Suprapubic skin (tissue), 4 donors: ENCODE data around the gene CRYBG1. TPM values are rescaled to one million over a fixed set of nuclear protein-coding genes. Genes with fewer than 3 reads are reported as not detected.

ENCODE experiments used
- DNase-seq, 2 donors: peaks; one replicate each; pipeline ENCODE4 v3.0.0-alpha.2; 2019; ENCODE audit warnings: low spot score in 2 of 2
- H3K27ac ChIP-seq: fragments of 200-600 bp; sonication (generic); one replicate; pipeline ENCODE4 v1.5.1; 2019
- H3K27me3 ChIP-seq: fragments of 200-600 bp; sonication (generic); one replicate; pipeline ENCODE4 v1.5.1; 2019
- H3K36me3 ChIP-seq: fragments of 200-600 bp; sonication (generic); one replicate; pipeline ENCODE4 v1.5.1; 2019
- H3K4me1 ChIP-seq: fragments of 200-600 bp; sonication (generic); one replicate; pipeline ENCODE4 v1.5.1; 2019
- H3K4me3 ChIP-seq: fragments of 200-600 bp; sonication (generic); one replicate; pipeline ENCODE4 v1.5.1; 2019; ENCODE audit warnings: mild to moderate bottlenecking
- H3K9me3 ChIP-seq: fragments of 200-600 bp; sonication (generic); one replicate; pipeline ENCODE4 v1.5.1; 2019
- CTCF ChIP-seq, 2 donors: fragments of 200-600 bp in 1 of 2; fragments of 450-650 bp in 1 of 2; sonication (generic) in 1 of 2; IDR thresholded peaks; one replicate each; pipeline ENCODE4 v1.5.1; 2016 to 2019; ENCODE audit warnings: antibody characterized with exemption in 2 of 2, mild to moderate bottlenecking in 1 of 2, moderate library complexity in 1 of 2
- EP300 ChIP-seq: sonication (generic); formaldehyde crosslinking; IDR thresholded peaks from one replicate; pipeline ENCODE4 v1.6.1; 2017; ENCODE audit warnings: antibody characterized with exemption
- POLR2A ChIP-seq, 2 donors: fragments of 450-650 bp; IDR thresholded peaks; one replicate each; pipeline ENCODE4 v1.6.1; 2017; ENCODE audit warnings: antibody characterized with exemption in 2 of 2, mild to moderate bottlenecking in 2 of 2, moderate library complexity in 2 of 2
- POLR2AphosphoS5 ChIP-seq, 3 donors: sonication (generic); formaldehyde crosslinking; IDR thresholded peaks; one replicate each; pipeline ENCODE4 v1.6.1; 2017; ENCODE audit warnings: antibody characterized with exemption in 3 of 3
- WGBS: methylation state at CpG from one replicate; pipeline ENCODE4 v1.1.5; 2018; 5-methylcytosine and 5-hydroxymethylcytosine counted together
- total RNA-seq, 4 donors: library from RNA; depleted of rRNA; stranded (reverse); fragments of >200 nt; gene quantifications; one replicate each; pipeline ENCODE4 v1.1.0, GENCODE V29; 2016

CRYBG1 gene
- total RNA-seq, 4 donors from 2014 or later, result 91.8 to 124 (median 99.7) TPM

DNA sequence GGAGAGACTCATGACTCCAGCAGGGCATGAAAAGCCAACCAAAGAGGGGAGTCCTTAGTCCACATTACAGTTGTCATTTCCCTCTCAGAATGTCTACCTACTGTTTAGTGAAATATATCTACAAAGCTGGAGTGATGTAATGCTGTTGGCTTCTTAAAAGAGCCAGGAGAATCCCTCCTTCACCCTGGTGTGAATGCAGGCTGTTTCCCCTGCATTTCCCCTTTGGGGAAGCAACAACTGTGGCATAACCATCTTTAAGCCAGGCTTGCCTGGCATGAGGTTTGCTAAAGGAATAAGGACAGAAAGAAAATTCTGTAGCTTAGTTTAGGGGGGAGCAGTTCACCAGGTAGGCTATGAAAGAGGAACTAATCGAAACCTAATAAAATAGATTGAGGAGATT lies 129.5 kb downstream of the CRYBG1 start:
- H3K9me3 ChIP-seq, result no peaks in the 10 kb centered on the region
- 75% methylated on average over 1 of the region's 1 CpG for WGBS
- TF ChIP-seq EP300 (no peak), CTCF (IDR thresholded peaks at IDR 0.05) (no peak), POLR2AphosphoS5 (IDR thresholded peaks at IDR 0.05) (no peak), POLR2A (IDR thresholded peaks at IDR 0.05) (no peak)
- H3K4me1 ChIP-seq, result peaks cover 4% of the 10 kb centered on the region
- H3K27me3 ChIP-seq, result no peaks in the 10 kb centered on the region
- H3K27ac ChIP-seq, result no peak overlapping the region
- no peak overlapping the region for H3K4me3 ChIP-seq
- no peak for DNase-seq
- H3K36me3 ChIP-seq, result no peaks in the 10 kb centered on the region

- Histone ChIP-seq H3K4me3 (no peak overlapping the region), H3K27ac (no peak overlapping the region)
- 47% methylated on average over 1 of the region's 1 CpG for WGBS
These were observed 129.9 kb downstream of the CRYBG1 start for GRCh38 chr6:106490436-106490835.

GRCh38 chr6:106490974-106491373 lies 130.5 kb downstream of the CRYBG1 start:
- peaks cover 4% of the 10 kb centered on the region for H3K4me1 ChIP-seq
- no peaks in the 10 kb centered on the region for H3K36me3 ChIP-seq
- no peak overlapping the region for H3K4me3 ChIP-seq
- no peak overlapping the region for H3K27ac ChIP-seq
- 70% methylated on average over 3 of the region's 3 CpGs for WGBS
- no peak for DNase-seq
- no peaks in the 10 kb centered on the region for H3K9me3 ChIP-seq
- TF ChIP-seq EP300 (no peak), CTCF (IDR thresholded peaks at IDR 0.05) (no peak), POLR2AphosphoS5 (IDR thresholded peaks at IDR 0.05) (no peak), POLR2A (IDR thresholded peaks at IDR 0.05) (no peak)
- no peaks in the 10 kb centered on the region for H3K27me3 ChIP-seq

More at GRCh38 chr6:106490436-106490835, 129.9 kb downstream of the CRYBG1 start:
- peaks cover 4% of the 10 kb centered on the region for H3K4me1 ChIP-seq
- no peaks in the 10 kb centered on the region for H3K27me3 ChIP-seq
- no peaks in the 10 kb centered on the region for H3K9me3 ChIP-seq
- DNase-seq, result no peak
- no peaks in the 10 kb centered on the region for H3K36me3 ChIP-seq
- TF ChIP-seq POLR2AphosphoS5 (IDR thresholded peaks at IDR 0.05) (no peak), EP300 (no peak), POLR2A (IDR thresholded peaks at IDR 0.05) (no peak), CTCF (IDR thresholded peaks at IDR 0.05) (no peak)

GRCh38 chr6:106495014-106495413 lies 134.5 kb downstream of the CRYBG1 start:
- H3K4me3 ChIP-seq, result peak overlapping the region; percentile 18
- no peaks in the 10 kb centered on the region for H3K9me3 ChIP-seq
- WGBS, result 14% methylated on average over 3 of the region's 3 CpGs
- peaks cover 4% of the 10 kb centered on the region for H3K4me1 ChIP-seq
- DNase-seq, result no peak
- no peaks in the 10 kb centered on the region for H3K27me3 ChIP-seq
- no peaks in the 10 kb centered on the region for H3K36me3 ChIP-seq
- H3K27ac ChIP-seq, result peak overlapping the region; percentile 45
- TF ChIP-seq POLR2A (IDR thresholded peaks at IDR 0.05), result no peak
- TF ChIP-seq POLR2AphosphoS5 (IDR thresholded peaks at IDR 0.05), result no peak
- TF ChIP-seq EP300, result no peak
- TF ChIP-seq CTCF (IDR thresholded peaks at IDR 0.05), result no peak

DNA sequence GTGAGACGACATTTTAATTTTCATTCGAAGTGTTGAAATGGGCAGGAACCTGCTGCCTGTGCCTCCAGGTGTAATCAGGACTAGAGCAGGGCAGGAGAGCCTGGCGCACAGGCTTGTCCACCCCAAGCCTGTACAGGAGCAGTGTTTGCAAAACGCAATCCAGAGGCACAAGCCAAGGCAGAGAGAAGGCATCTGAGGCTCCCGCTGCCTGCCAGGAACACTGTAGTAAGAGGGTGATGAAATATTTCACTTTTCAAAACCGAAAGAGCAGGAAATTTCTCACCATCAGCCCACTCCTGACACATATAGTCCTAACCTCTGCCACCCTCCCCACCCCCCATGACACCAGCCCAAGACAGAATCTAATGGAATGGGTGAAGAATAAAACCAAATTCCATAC lies 136.3 kb downstream of the CRYBG1 start:
- no peak for DNase-seq
- Histone ChIP-seq H3K4me3 (peak overlapping the region; percentile 19), H3K27me3 (no peaks in the 10 kb centered on the region), H3K4me1 (peaks cover 12% of the 10 kb centered on the region), H3K9me3 (no peaks in the 10 kb centered on the region), H3K36me3 (no peaks in the 10 kb centered on the region), H3K27ac (peak overlapping the region; percentile 20)
- WGBS, result 63% methylated on average over 6 of the region's 6 CpGs
- TF ChIP-seq POLR2AphosphoS5 (IDR thresholded peaks at IDR 0.05), result peak in 2 of 3 donors; percentile 40 to 56
- no peak for TF ChIP-seq EP300
- TF ChIP-seq CTCF (IDR thresholded peaks at IDR 0.05), result no peak
- TF ChIP-seq POLR2A (IDR thresholded peaks at IDR 0.05), result no peak
